ENCODE results near the gene ITGA2B. TPM values are rescaled to one million over a fixed set of nuclear protein-coding genes. Genes with fewer than 3 reads are reported as not detected.
"Not testable (repeated sequence)": the region's sequence is repeated elsewhere in the genome, so short reads cannot be mapped to it uniquely, and the experiment has no call there.

The ITGA2B gene
- total RNA-seq, 2 donors from 2014 or later, result 2.2 to 3.7 TPM

GRCh38 chr17:44367231-44367979 is 22.0 kb downstream of the ITGA2B start:
- no peak overlapping the region for H3K27ac Mint-ChIP-seq
- no peak for ATAC-seq (replicated peaks)
- no peaks in the 10 kb centered on the region for H3K36me3 Mint-ChIP-seq (ENCODE audit: low read depth)
- H3K4me1 Mint-ChIP-seq, result no peaks in the 10 kb centered on the region
- no peak overlapping the region for H3K4me3 Mint-ChIP-seq
- H3K9me3 Mint-ChIP-seq, result no peaks in the 10 kb centered on the region
- peaks cover 12% of the 10 kb centered on the region for H3K27me3 Mint-ChIP-seq

- Mint-ChIP-seq H3K27me3 (peaks cover 12% of the 10 kb centered on the region), H3K4me3 (peak overlapping the region; percentile 58)
- not testable (repeated sequence) for H3K4me1 Mint-ChIP-seq
Measured at GRCh38 chr17:44365051-44365450, 24.4 kb downstream of the ITGA2B start.

GRCh38 chr17:44363613-44364159 is 25.8 kb downstream of the ITGA2B start, which contains the start of gene FAM171A2:
Gene FAM171A2 (minus strand): TSS chr17:44363853. CDS start chr17:44363714, 139 bp downstream.
- Mint-ChIP-seq H3K27ac (no peak within 1 kb of the TSS), H3K4me3 (peak within 1 kb of the TSS; percentile 58), H3K36me3 (ENCODE audit: low read depth) (no peaks in the 10 kb centered on the region), H3K9me3 (no peaks in the 10 kb centered on the region), H3K27me3 (peaks cover 12% of the 10 kb centered on the region), H3K4me1 (peaks cover 6% of the 10 kb centered on the region)
- peak; percentile 93 for ATAC-seq (replicated peaks)

More at GRCh38 chr17:44365051-44365450, 24.4 kb downstream of the ITGA2B start:
- H3K27ac Mint-ChIP-seq; ATAC-seq (replicated peaks); H3K9me3 Mint-ChIP-seq; H3K36me3 Mint-ChIP-seq (ENCODE audit: low read depth): not testable (repeated sequence)

- Mint-ChIP-seq H3K4me1 (peaks cover 6% of the 10 kb centered on the region), H3K27me3 (peaks cover 12% of the 10 kb centered on the region), H3K4me3 (peak overlapping the region; percentile 42), H3K9me3 (no peaks in the 10 kb centered on the region), H3K27ac (no peak overlapping the region), H3K36me3 (ENCODE audit: low read depth) (no peaks in the 10 kb centered on the region)
- peak; percentile 50 for ATAC-seq (replicated peaks)
Measured at GRCh38 chr17:44362949-44363612, 26.4 kb downstream of the ITGA2B start.

- Mint-ChIP-seq H3K27me3 (peaks cover 8% of the 10 kb centered on the region), H3K9me3 (no peaks in the 10 kb centered on the region), H3K27ac (no peak overlapping the region), H3K4me3 (peak overlapping the region; percentile 42), H3K36me3 (ENCODE audit: low read depth) (no peaks in the 10 kb centered on the region), H3K4me1 (peaks cover 6% of the 10 kb centered on the region)
- ATAC-seq (replicated peaks), result no peak
Measured at GRCh38 chr17:44362459-44362948, 26.9 kb downstream of the ITGA2B start.

GRCh38 chr17:44361292-44362260 is 27.9 kb downstream of the ITGA2B start:
- H3K27ac Mint-ChIP-seq, result no peak overlapping the region
- no peaks in the 10 kb centered on the region for H3K9me3 Mint-ChIP-seq
- ATAC-seq (replicated peaks), result no peak
- H3K4me3 Mint-ChIP-seq, result no peak overlapping the region
- H3K36me3 Mint-ChIP-seq (ENCODE audit: low read depth), result no peaks in the 10 kb centered on the region
- H3K4me1 Mint-ChIP-seq, result peaks cover 6% of the 10 kb centered on the region
- peaks cover 4% of the 10 kb centered on the region for H3K27me3 Mint-ChIP-seq

- Mint-ChIP-seq H3K4me1 (peaks cover 6% of the 10 kb centered on the region), H3K27me3 (peaks cover 4% of the 10 kb centered on the region), H3K36me3 (ENCODE audit: low read depth) (no peaks in the 10 kb centered on the region), H3K4me3 (no peak overlapping the region), H3K27ac (no peak overlapping the region), H3K9me3 (no peaks in the 10 kb centered on the region)
- no peak for ATAC-seq (replicated peaks)
Measured at GRCh38 chr17:44360826-44361225, 28.6 kb downstream of the ITGA2B start.

GRCh38 chr17:44360144-44360533 is 29.3 kb downstream of the ITGA2B start:
- Mint-ChIP-seq H3K27ac (no peak overlapping the region), H3K4me3 (no peak overlapping the region), H3K9me3 (no peaks in the 10 kb centered on the region), H3K36me3 (ENCODE audit: low read depth) (no peaks in the 10 kb centered on the region), H3K4me1 (peaks cover 6% of the 10 kb centered on the region), H3K27me3 (peaks cover 4% of the 10 kb centered on the region)
- no peak for ATAC-seq (replicated peaks)

GRCh38 chr17:44359458-44360143 is 29.8 kb downstream of the ITGA2B start:
- ATAC-seq (replicated peaks), result no peak
- H3K27me3 Mint-ChIP-seq, result no peaks in the 10 kb centered on the region
- H3K9me3 Mint-ChIP-seq, result no peaks in the 10 kb centered on the region
- H3K27ac Mint-ChIP-seq, result no peak overlapping the region
- H3K4me3 Mint-ChIP-seq, result no peak overlapping the region
- no peaks in the 10 kb centered on the region for H3K36me3 Mint-ChIP-seq (ENCODE audit: low read depth)
- H3K4me1 Mint-ChIP-seq, result peaks cover 6% of the 10 kb centered on the region

- H3K4me1 Mint-ChIP-seq, result peaks cover 6% of the 10 kb centered on the region
- no peak overlapping the region for H3K27ac Mint-ChIP-seq
- ATAC-seq (replicated peaks), result no peak
- no peak overlapping the region for H3K4me3 Mint-ChIP-seq
- no peaks in the 10 kb centered on the region for H3K27me3 Mint-ChIP-seq
- no peaks in the 10 kb centered on the region for H3K36me3 Mint-ChIP-seq (ENCODE audit: low read depth)
- H3K9me3 Mint-ChIP-seq, result no peaks in the 10 kb centered on the region
Measured at GRCh38 chr17:44359006-44359405, 30.4 kb downstream of the ITGA2B start.

- no peaks in the 10 kb centered on the region for H3K27me3 Mint-ChIP-seq
- H3K27ac Mint-ChIP-seq, result no peak overlapping the region
- no peaks in the 10 kb centered on the region for H3K36me3 Mint-ChIP-seq (ENCODE audit: low read depth)
- H3K4me3 Mint-ChIP-seq, result no peak overlapping the region
- no peak for ATAC-seq (replicated peaks)
- H3K9me3 Mint-ChIP-seq, result no peaks in the 10 kb centered on the region
- H3K4me1 Mint-ChIP-seq, result peaks cover 6% of the 10 kb centered on the region
Measured at GRCh38 chr17:44358066-44358465, 31.4 kb downstream of the ITGA2B start.

- Mint-ChIP-seq H3K36me3 (ENCODE audit: low read depth) (peaks cover 8% of the 10 kb centered on the region), H3K9me3 (no peaks in the 10 kb centered on the region), H3K4me3 (no peak overlapping the region), H3K27me3 (no peaks in the 10 kb centered on the region), H3K27ac (no peak overlapping the region), H3K4me1 (peaks cover 6% of the 10 kb centered on the region)
- ATAC-seq (replicated peaks), result no peak
Measured at GRCh38 chr17:44356241-44356640, 33.2 kb downstream of the ITGA2B start.

GRCh38 chr17:44355642-44356099 is 33.8 kb downstream of the ITGA2B start:
- Mint-ChIP-seq H3K4me3 (peak overlapping the region; percentile 6), H3K36me3 (ENCODE audit: low read depth) (peaks cover 8% of the 10 kb centered on the region)
- ATAC-seq (replicated peaks), result no peak

More at GRCh38 chr17:44355642-44356099, 33.8 kb downstream of the ITGA2B start:
- Mint-ChIP-seq H3K9me3 (no peaks in the 10 kb centered on the region), H3K27me3 (no peaks in the 10 kb centered on the region), H3K4me1 (peaks cover 6% of the 10 kb centered on the region), H3K27ac (no peak overlapping the region)
